Mesothelial cell of epicardium (in vitro differentiated cells): ENCODE data around the gene SH3BGRL2. TPM values are rescaled to one million over a fixed set of nuclear protein-coding genes. Genes with fewer than 3 reads are reported as not detected.
"Not testable (repeated sequence)": the region's sequence is repeated elsewhere in the genome, so short reads cannot be mapped to it uniquely, and the experiment has no call there.

Experiments used
- DNase-seq, 2 experiments: peaks; one replicate each; pipeline ENCODE4 v3.0.0; 2021; ENCODE audit warnings: low spot score in 2 of 2; ENCODE audit not compliant: unreplicated experiment in 2 of 2
- H3K27ac Mint-ChIP-seq: 2 replicates; pipeline ENCODE4 v1.8.0; 2021; ENCODE audit warnings: mixed read lengths
- H3K27me3 Mint-ChIP-seq: 2 replicates; pipeline ENCODE4 v1.8.0; 2021; ENCODE audit warnings: low read depth, mixed read lengths
- H3K36me3 Mint-ChIP-seq: 2 replicates; pipeline ENCODE4 v1.8.0; 2021; ENCODE audit warnings: mixed read lengths
- H3K4me1 Mint-ChIP-seq: 2 replicates; pipeline ENCODE4 v1.8.0; 2021; ENCODE audit warnings: mixed read lengths
- H3K4me3 Mint-ChIP-seq: 2 replicates; pipeline ENCODE4 v1.8.0; 2021; ENCODE audit warnings: mild to moderate bottlenecking, moderate library complexity, mixed read lengths
- H3K9me3 Mint-ChIP-seq: 2 replicates; pipeline ENCODE4 v1.8.0; 2021; ENCODE audit warnings: mixed read lengths
- CTCF ChIP-seq: fragments of 200-600 bp; sonication (generic); IDR thresholded peaks from one replicate; pipeline ENCODE4 v1.5.0; 2021; ENCODE audit warnings: antibody characterized with exemption; ENCODE audit not compliant: unreplicated experiment
- total RNA-seq: library from RNA; stranded (reverse); gene quantifications from 3 replicates; pipeline ENCODE4 v1.2.1, GENCODE V29; 2021

The SH3BGRL2 gene
- total RNA-seq, 1 donor from 2014 or later = 26.1 TPM

- no peaks in the 10 kb centered on the region for H3K9me3 Mint-ChIP-seq
- TF ChIP-seq CTCF = no peak
- no peak overlapping the region for H3K4me3 Mint-ChIP-seq
- no peak for DNase-seq
- no peaks in the 10 kb centered on the region for H3K27me3 Mint-ChIP-seq
- H3K36me3 Mint-ChIP-seq = peaks cover 2% of the 10 kb centered on the region
- H3K27ac Mint-ChIP-seq = peak overlapping the region; percentile 76
- H3K4me1 Mint-ChIP-seq = peaks cover 35% of the 10 kb centered on the region
Measured at GRCh38 chr6:79614326-79615305, 16.5 kb upstream of the SH3BGRL2 start.

- H3K27ac Mint-ChIP-seq = peak overlapping the region; percentile 51
Measured at GRCh38 chr6:79617518-79617941, 13.6 kb upstream of the SH3BGRL2 start.

GRCh38 chr6:79618425-79618824 lies 12.7 kb upstream of the SH3BGRL2 start:
- H3K4me1 Mint-ChIP-seq = peaks cover 20% of the 10 kb centered on the region
- not testable (repeated sequence) for H3K4me3 Mint-ChIP-seq, DNase-seq, H3K27ac Mint-ChIP-seq, H3K27me3 Mint-ChIP-seq, H3K36me3 Mint-ChIP-seq, H3K9me3 Mint-ChIP-seq

More at GRCh38 chr6:79617518-79617941, 13.6 kb upstream of the SH3BGRL2 start:
- Mint-ChIP-seq H3K9me3 (no peaks in the 10 kb centered on the region), H3K4me1 (peaks cover 24% of the 10 kb centered on the region), H3K36me3 (peaks cover 2% of the 10 kb centered on the region), H3K27me3 (no peaks in the 10 kb centered on the region), H3K4me3 (no peak overlapping the region)
- TF ChIP-seq CTCF = no peak
- no peak for DNase-seq

GRCh38 chr6:79621579-79621978 lies 9.6 kb upstream of the SH3BGRL2 start:
- Mint-ChIP-seq H3K27ac (no peak overlapping the region), H3K36me3 (peaks cover 2% of the 10 kb centered on the region)

GRCh38 chr6:79622364-79622763 lies 8.8 kb upstream of the SH3BGRL2 start:
- Mint-ChIP-seq H3K4me1 (peaks cover 7% of the 10 kb centered on the region), H3K9me3 (no peaks in the 10 kb centered on the region)

More at GRCh38 chr6:79621579-79621978, 9.6 kb upstream of the SH3BGRL2 start:
- Mint-ChIP-seq H3K4me3 (no peak overlapping the region), H3K27me3 (no peaks in the 10 kb centered on the region), H3K9me3 (no peaks in the 10 kb centered on the region), H3K4me1 (peaks cover 9% of the 10 kb centered on the region)
- no peak for DNase-seq
- TF ChIP-seq CTCF = no peak

More at GRCh38 chr6:79622364-79622763, 8.8 kb upstream of the SH3BGRL2 start:
- Mint-ChIP-seq H3K27ac (no peak overlapping the region), H3K36me3 (peaks cover 2% of the 10 kb centered on the region), H3K27me3 (no peaks in the 10 kb centered on the region), H3K4me3 (no peak overlapping the region)
- DNase-seq = no peak
- no peak for TF ChIP-seq CTCF
